Sigmoid colon (tissue), 7 donors: ENCODE measurements around the gene MAPKAPK3. TPM values are rescaled to one million over a fixed set of nuclear protein-coding genes. Genes with fewer than 3 reads are reported as not detected.
"Not testable (repeated sequence)": the region's sequence is repeated elsewhere in the genome, so short reads cannot be mapped to it uniquely, and the experiment has no call there.

ENCODE experiments used
- DNase-seq: peaks from one replicate; pipeline ENCODE4 v3.0.0-alpha.2; 2019
- H3K27ac ChIP-seq, 4 donors: fragments of 200-600 bp; sonication (generic); one replicate each; pipeline ENCODE4 v1.5.1; 2016 to 2019; ENCODE audit warnings: mild to moderate bottlenecking in 1 of 4
- H3K27me3 ChIP-seq, 3 donors: fragments of 200-600 bp; sonication (generic); one replicate each; pipeline ENCODE4 v1.5.1; 2019; ENCODE audit warnings: mild to moderate bottlenecking in 1 of 3
- H3K36me3 ChIP-seq, 4 donors: fragments of 200-600 bp; sonication (generic); one replicate each; pipeline ENCODE4 v1.5.1; 2016 to 2019
- H3K4me1 ChIP-seq, 4 donors: fragments of 200-600 bp; sonication (generic); one replicate each; pipeline ENCODE4 v1.5.1; 2017 to 2019
- H3K4me3 ChIP-seq, 4 donors: fragments of 200-600 bp; sonication (generic); one replicate each; pipeline ENCODE4 v1.5.1; 2017 to 2019; ENCODE audit warnings: mild to moderate bottlenecking in 2 of 4, moderate library complexity in 1 of 4
- H3K9me3 ChIP-seq, 4 donors: fragments of 200-600 bp in 3 of 4; sonication (generic) in 3 of 4; one replicate each; pipeline versions ENCODE4 v1.5.1 to v1.6.1; 2013 to 2019
- EP300 ChIP-seq, 4 donors: sonication (generic); formaldehyde crosslinking; IDR thresholded peaks; one replicate each; pipeline ENCODE4 v1.6.1; 2017; ENCODE audit warnings: antibody characterized with exemption in 4 of 4
- POLR2A ChIP-seq, 2 donors: fragments of 450-650 bp; IDR thresholded peaks; one replicate each; pipeline ENCODE4 v1.6.1; 2016; ENCODE audit warnings: antibody characterized with exemption in 2 of 2, mild to moderate bottlenecking in 2 of 2, moderate library complexity in 2 of 2
- POLR2AphosphoS5 ChIP-seq, 4 donors: sonication (generic); formaldehyde crosslinking; IDR thresholded peaks; one replicate each; pipeline ENCODE4 v1.6.1; 2017; ENCODE audit warnings: antibody characterized with exemption in 4 of 4
- WGBS, 2 donors: extraction: QIAGEN DNeasy Blood & Tissue Kit; methylation state at CpG; one replicate each; pipeline ENCODE4 v1.1.7; 2013; 5-methylcytosine and 5-hydroxymethylcytosine counted together
- intact Hi-C: fragments of 100-400 bp; cut with DNase I; formaldehyde crosslinking; loops from one replicate; pipeline ENCODE4 v1.15.1; 2023
- polyA plus RNA-seq, 3 donors: library from polyadenylated mRNA; stranded (reverse); fragments of 200-250 nt; gene quantifications; one replicate each; pipeline ENCODE4 v1.2.3, GENCODE V29; 2013
- total RNA-seq, 4 donors: library from RNA; depleted of rRNA; stranded (reverse); fragments of >200 nt; gene quantifications; one replicate each; pipeline ENCODE4 v1.1.0, GENCODE V29; 2016
- TF ChIP-seq, protein P1 (sequence below), 4 experiments: fragments of 450-650 bp in 3 of 4; fragments of 200-600 bp in 1 of 4; IDR thresholded peaks; one replicate each; pipeline ENCODE4 v1.5.1; 2016 to 2019; ENCODE audit warnings: antibody characterized with exemption in 4 of 4, mild to moderate bottlenecking in 3 of 4, moderate library complexity in 2 of 4
- donor health status: healthy with polysubstance abuse.
- donor health status: Bipolar disorder and iron deficiency.
- donor health status: healthy.

The MAPKAPK3 gene
- total and polyA plus RNA-seq, 7 donors = 15.2 to 32.8 (median 19.8) TPM

DNA sequence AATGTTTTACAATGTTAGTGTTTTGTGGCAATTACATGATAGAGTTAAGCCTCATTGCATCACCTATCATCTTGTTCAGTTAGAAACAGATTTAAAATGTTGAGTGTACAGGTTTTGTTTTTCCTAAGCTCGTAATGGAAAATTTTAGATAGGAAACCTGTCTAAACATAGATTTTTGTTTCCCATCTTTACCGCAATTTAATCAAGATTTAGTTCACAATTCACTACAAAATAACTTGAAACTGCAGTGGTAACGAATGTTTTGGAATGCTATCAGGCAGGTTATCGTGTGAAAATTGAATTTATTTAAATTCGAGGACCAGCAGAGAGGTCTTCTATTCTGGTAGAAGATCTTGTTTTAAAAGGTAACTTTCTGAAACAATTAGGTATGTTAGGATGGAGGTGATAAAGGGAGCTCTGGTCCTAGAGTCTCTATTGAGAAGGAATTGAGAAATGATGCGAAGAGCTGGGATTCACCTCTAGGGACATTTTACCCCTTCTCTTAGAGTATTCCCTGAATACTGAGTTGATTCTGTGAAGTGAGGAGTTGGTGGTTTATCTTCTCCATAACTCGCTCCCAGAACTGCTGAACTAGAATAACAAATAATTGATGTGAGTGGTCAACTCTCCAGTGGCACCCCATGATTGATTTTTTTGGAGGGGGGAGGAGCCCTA is 59.2 kb downstream of the MAPKAPK3 start:
- Histone ChIP-seq H3K27me3 (peaks cover 0 to 42% (median 16%) of the 10 kb centered on the region in 3 donors), H3K27ac (no peak overlapping the region), H3K9me3 (no peaks in the 10 kb centered on the region), H3K36me3 (no peaks in the 10 kb centered on the region), H3K4me3 (no peak overlapping the region), H3K4me1 (peaks cover 0 to 18% (median 13%) of the 10 kb centered on the region in 4 donors)
- 72 to 78% methylated on average over 7 of the region's 7 CpGs for WGBS, 2 donors
- no peak for DNase-seq
- no peak for TF ChIP-seq EP300 (IDR thresholded peaks at IDR 0.05)
- TF ChIP-seq, protein P1, sequence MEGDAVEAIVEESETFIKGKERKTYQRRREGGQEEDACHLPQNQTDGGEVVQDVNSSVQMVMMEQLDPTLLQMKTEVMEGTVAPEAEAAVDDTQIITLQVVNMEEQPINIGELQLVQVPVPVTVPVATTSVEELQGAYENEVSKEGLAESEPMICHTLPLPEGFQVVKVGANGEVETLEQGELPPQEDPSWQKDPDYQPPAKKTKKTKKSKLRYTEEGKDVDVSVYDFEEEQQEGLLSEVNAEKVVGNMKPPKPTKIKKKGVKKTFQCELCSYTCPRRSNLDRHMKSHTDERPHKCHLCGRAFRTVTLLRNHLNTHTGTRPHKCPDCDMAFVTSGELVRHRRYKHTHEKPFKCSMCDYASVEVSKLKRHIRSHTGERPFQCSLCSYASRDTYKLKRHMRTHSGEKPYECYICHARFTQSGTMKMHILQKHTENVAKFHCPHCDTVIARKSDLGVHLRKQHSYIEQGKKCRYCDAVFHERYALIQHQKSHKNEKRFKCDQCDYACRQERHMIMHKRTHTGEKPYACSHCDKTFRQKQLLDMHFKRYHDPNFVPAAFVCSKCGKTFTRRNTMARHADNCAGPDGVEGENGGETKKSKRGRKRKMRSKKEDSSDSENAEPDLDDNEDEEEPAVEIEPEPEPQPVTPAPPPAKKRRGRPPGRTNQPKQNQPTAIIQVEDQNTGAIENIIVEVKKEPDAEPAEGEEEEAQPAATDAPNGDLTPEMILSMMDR (IDR thresholded peaks at IDR 0.05) = no peak
- TF ChIP-seq POLR2AphosphoS5 (IDR thresholded peaks at IDR 0.05) = no peak
- TF ChIP-seq POLR2A (IDR thresholded peaks at IDR 0.05) = no peak
- intact Hi-C loops = loop anchor here (10.0 kb wide), 1 partner anchor 709 kb away; the partner anchor contains the start of gene MANF

DNA sequence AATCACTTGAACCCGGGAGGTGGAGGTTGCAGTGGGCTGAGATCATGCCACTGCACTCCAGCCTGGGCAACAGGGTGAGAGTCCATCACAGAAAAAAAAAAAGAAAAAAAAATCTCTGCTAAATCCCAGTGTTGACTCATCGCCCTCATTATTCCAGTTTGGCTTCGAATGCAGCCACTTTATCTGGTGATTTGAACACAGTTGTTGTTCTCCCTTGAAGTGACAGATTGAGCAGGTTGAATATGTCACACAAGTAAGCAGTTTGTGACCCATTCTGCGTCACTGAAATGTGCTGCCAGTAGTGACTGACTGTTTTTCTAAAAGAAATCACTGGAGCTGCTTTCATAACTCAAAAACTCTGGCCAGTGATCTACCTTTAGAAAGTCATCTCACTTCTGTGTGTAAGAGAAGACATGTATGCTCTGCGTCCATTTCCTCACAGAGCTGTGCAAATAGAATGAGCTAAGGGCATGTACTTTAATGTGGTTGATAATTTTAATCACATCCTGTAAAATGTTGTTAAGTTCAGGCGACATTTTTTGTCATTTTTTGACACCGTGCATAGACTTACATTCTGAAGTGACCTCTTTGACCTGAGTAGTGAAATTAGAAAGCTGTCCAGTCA is 70.3 kb downstream of the MAPKAPK3 start:
- H3K4me1 ChIP-seq = no peaks in the 10 kb centered on the region
- DNase-seq = no peak
- WGBS, 2 donors = 73 to 82% methylated on average over 7 of the region's 7 CpGs

DNA sequence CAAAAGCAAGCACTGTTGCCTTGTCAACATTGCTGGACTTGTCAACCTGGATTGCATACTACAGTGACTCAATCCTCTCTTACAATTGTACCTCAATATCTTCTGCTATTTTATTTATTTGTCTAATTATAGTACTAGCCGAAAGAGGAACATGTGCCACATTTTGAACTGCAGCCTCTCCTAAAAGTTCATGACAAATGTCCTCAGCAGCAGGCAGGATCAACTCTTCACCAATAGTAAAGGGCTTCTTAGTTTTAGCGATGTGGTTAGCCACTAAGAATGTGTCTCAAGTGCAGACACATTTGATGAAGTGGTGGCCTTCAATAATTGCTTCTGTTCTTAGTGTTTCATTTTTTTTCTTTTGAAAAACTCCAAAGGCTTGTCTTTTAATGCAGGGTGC is 71.0 kb downstream of the MAPKAPK3 start:
- no peak for TF ChIP-seq POLR2AphosphoS5 (IDR thresholded peaks at IDR 0.05)
- TF ChIP-seq, protein P1 (IDR thresholded peaks at IDR 0.05) = no peak

More for the DNA sequence above, 70.3 kb downstream of the MAPKAPK3 start:
- Histone ChIP-seq H3K36me3 (no peaks in the 10 kb centered on the region), H3K4me3 (no peak overlapping the region), H3K27me3 (no peaks in the 10 kb centered on the region), H3K9me3 (no peaks in the 10 kb centered on the region), H3K27ac (no peak overlapping the region)
- intact Hi-C loops = no loop called here
- TF ChIP-seq POLR2A (IDR thresholded peaks at IDR 0.05) (no peak), EP300 (IDR thresholded peaks at IDR 0.05) (no peak), POLR2AphosphoS5 (IDR thresholded peaks at IDR 0.05) (no peak)
- TF ChIP-seq, protein P1 (IDR thresholded peaks at IDR 0.05) = no peak

DNA sequence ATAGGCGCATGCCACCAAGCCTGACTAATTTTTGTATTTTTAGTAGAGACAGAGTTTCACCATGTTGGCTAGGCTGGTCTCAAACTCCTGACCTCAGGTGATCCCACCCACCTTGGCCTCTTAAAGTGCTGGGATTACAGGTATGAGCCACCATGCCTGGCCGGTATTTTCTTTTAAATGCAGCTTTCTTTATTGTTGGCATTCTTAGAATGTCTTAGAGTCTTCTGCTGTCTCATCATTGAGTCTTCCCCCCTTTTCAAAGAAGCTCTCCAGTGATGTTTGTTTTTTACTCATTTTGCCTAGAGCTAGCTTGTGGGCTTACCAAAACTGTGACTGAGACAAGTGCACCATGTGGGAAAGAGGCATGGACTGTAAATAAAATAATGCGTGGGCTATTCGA is 71.7 kb downstream of the MAPKAPK3 start:
- H3K4me1 ChIP-seq, H3K9me3 ChIP-seq, H3K4me3 ChIP-seq, H3K27me3 ChIP-seq, intact Hi-C loops, H3K27ac ChIP-seq, DNase-seq, H3K36me3 ChIP-seq: not testable (repeated sequence)
- 84 to 85% methylated on average over 4 of the region's 4 CpGs for WGBS, 2 donors

More for the DNA sequence above, 71.0 kb downstream of the MAPKAPK3 start:
- no peaks in the 10 kb centered on the region for H3K36me3 ChIP-seq
- intact Hi-C loops = no loop called here
- H3K4me3 ChIP-seq = no peak overlapping the region
- H3K27ac ChIP-seq = no peak overlapping the region
- no peak for DNase-seq
- H3K27me3 ChIP-seq = no peaks in the 10 kb centered on the region
- WGBS, 2 donors = 80 to 86% methylated on average over 2 of the region's 2 CpGs
- H3K9me3 ChIP-seq = no peaks in the 10 kb centered on the region
- H3K4me1 ChIP-seq = no peaks in the 10 kb centered on the region

DNA sequence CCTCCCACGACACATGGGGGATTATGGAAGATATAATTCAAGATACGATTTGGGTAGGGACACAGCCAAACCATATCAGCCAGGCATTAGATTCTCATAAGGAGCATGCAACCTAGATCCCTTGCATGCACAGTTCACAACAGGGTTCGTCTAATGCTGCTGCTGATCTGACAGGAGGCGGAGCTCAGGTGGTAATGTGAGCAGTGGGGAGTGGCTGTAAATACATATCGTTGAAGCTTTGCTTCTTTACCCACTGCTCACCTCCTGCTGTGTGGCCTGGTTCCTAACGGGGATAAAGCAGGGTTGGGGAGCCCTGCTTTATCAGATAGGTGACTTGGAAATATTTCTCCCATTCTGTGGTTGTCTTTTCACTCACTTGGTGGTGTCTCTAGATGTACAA is 72.6 kb downstream of the MAPKAPK3 start:
- intact Hi-C loops = no loop called here
- Histone ChIP-seq H3K27me3 (no peaks in the 10 kb centered on the region), H3K9me3 (no peaks in the 10 kb centered on the region), H3K4me1 (no peaks in the 10 kb centered on the region), H3K27ac (no peak overlapping the region), H3K36me3 (no peaks in the 10 kb centered on the region), H3K4me3 (no peak overlapping the region)
- no peak for DNase-seq
- 28 to 50% methylated on average over 6 of the region's 6 CpGs for WGBS, 2 donors
- TF ChIP-seq, protein P1 (IDR thresholded peaks at IDR 0.05) = no peak
- no peak for TF ChIP-seq EP300 (IDR thresholded peaks at IDR 0.05)
- no peak for TF ChIP-seq POLR2AphosphoS5 (IDR thresholded peaks at IDR 0.05)
- no peak for TF ChIP-seq POLR2A (IDR thresholded peaks at IDR 0.05)
